Measurements from ENCODE around the gene PYCR2. TPM values are rescaled to one million over a fixed set of nuclear protein-coding genes. Genes with fewer than 3 reads are reported as not detected.

Gene PYCR2
- total RNA-seq, 1 donor from 2014 or later = 47.4 TPM

- intact Hi-C loops (cut with DNase I) = no loop called here
- Histone ChIP-seq H3K4me1 (no peaks in the 10 kb centered on the region), H3K27me3 (no peaks in the 10 kb centered on the region), H3K9me3 (no peaks in the 10 kb centered on the region), H3K4me3 (no peak overlapping the region), H3K36me3 (no peaks in the 10 kb centered on the region), H3K27ac (no peak overlapping the region)
- DNase-seq (ENCODE audit: extremely low spot score in 2 of 2) = no peak
- TF ChIP-seq CTCF (IDR thresholded peaks at IDR 0.05) (no peak), POLR2A (IDR thresholded peaks at IDR 0.05) (no peak), POLR2AphosphoS5 (IDR thresholded peaks at IDR 0.05; ENCODE audit: insufficient read depth in 1 of 2, low read depth in 1 of 2) (no peak)
These were observed 31.7 kb downstream of the PYCR2 start for GRCh38 chr1:225892307-225892706.

GRCh38 chr1:225891229-225891972 is 32.6 kb downstream of the PYCR2 start:
- Histone ChIP-seq H3K36me3 (no peaks in the 10 kb centered on the region), H3K9me3 (no peaks in the 10 kb centered on the region), H3K4me3 (no peak overlapping the region), H3K4me1 (no peaks in the 10 kb centered on the region), H3K27me3 (no peaks in the 10 kb centered on the region), H3K27ac (no peak overlapping the region)
- no peak for TF ChIP-seq POLR2A (IDR thresholded peaks at IDR 0.05)
- TF ChIP-seq POLR2AphosphoS5 (IDR thresholded peaks at IDR 0.05; ENCODE audit: insufficient read depth in 1 of 2, low read depth in 1 of 2) = no peak
- TF ChIP-seq CTCF (IDR thresholded peaks at IDR 0.05) = no peak
- intact Hi-C loops (cut with DNase I) = no loop called here
- DNase-seq (ENCODE audit: extremely low spot score in 2 of 2) = no peak

- no peaks in the 10 kb centered on the region for H3K36me3 ChIP-seq
- intact Hi-C loops (cut with DNase I) = no loop called here
- no peak overlapping the region for H3K4me3 ChIP-seq
- H3K27me3 ChIP-seq = no peaks in the 10 kb centered on the region
- no peaks in the 10 kb centered on the region for H3K9me3 ChIP-seq
- no peak overlapping the region for H3K27ac ChIP-seq
- H3K4me1 ChIP-seq = no peaks in the 10 kb centered on the region
- TF ChIP-seq POLR2A (IDR thresholded peaks at IDR 0.05) = no peak
- TF ChIP-seq CTCF (IDR thresholded peaks at IDR 0.05) = no peak
- DNase-seq (ENCODE audit: extremely low spot score in 2 of 2) = no peak
These were observed 33.5 kb downstream of the PYCR2 start for GRCh38 chr1:225890346-225891228.

- Histone ChIP-seq H3K27me3 (no peaks in the 10 kb centered on the region), H3K4me1 (no peaks in the 10 kb centered on the region)
- intact Hi-C loops (cut with DNase I) = loop anchor here (10.0 kb wide), 1 partner anchor 115 kb away; the partner anchor contains the start of gene SRP9
These were observed 34.3 kb downstream of the PYCR2 start for GRCh38 chr1:225889743-225890142.

GRCh38 chr1:225888898-225889601 is 35.0 kb downstream of the PYCR2 start, which contains the start of gene LEFTY1:
Gene LEFTY1, minus strand, starts transcription at chr1:225889146. Its CDS starts 80 bp downstream, at chr1:225889066.
- Histone ChIP-seq H3K9me3 (no peaks in the 10 kb centered on the region), H3K4me3 (no peak within 1 kb of the TSS), H3K4me1 (no peaks in the 10 kb centered on the region), H3K27ac (no peak within 1 kb of the TSS), H3K27me3 (no peaks in the 10 kb centered on the region), H3K36me3 (no peaks in the 10 kb centered on the region)
- no peak for DNase-seq (ENCODE audit: extremely low spot score in 2 of 2)
- intact Hi-C loops (cut with DNase I) = loop anchor here (10.0 kb wide), 1 partner anchor 114 kb away; the partner anchor contains the start of gene SRP9
- no peak for TF ChIP-seq POLR2AphosphoS5 (IDR thresholded peaks at IDR 0.05; ENCODE audit: insufficient read depth in 1 of 2, low read depth in 1 of 2)
- no peak for TF ChIP-seq POLR2A (IDR thresholded peaks at IDR 0.05)
- no peak for TF ChIP-seq CTCF (IDR thresholded peaks at IDR 0.05)

More at GRCh38 chr1:225889743-225890142, 34.3 kb downstream of the PYCR2 start:
- no peak for DNase-seq (ENCODE audit: extremely low spot score in 2 of 2)
- Histone ChIP-seq H3K9me3 (no peaks in the 10 kb centered on the region), H3K4me3 (no peak overlapping the region), H3K36me3 (no peaks in the 10 kb centered on the region), H3K27ac (no peak overlapping the region)
- TF ChIP-seq POLR2A (IDR thresholded peaks at IDR 0.05) (no peak), POLR2AphosphoS5 (IDR thresholded peaks at IDR 0.05; ENCODE audit: insufficient read depth in 1 of 2, low read depth in 1 of 2) (no peak)

Data from vagina (tissue), 2 donors.